OCI-LY1 (cell line): ENCODE measurements around the gene LCMT1.

Experiments used
- H2AFZ ChIP-seq: fragments of 200-600 bp; sonication (generic), shearing (Covaris generic); 2 replicates; pipeline ENCODE4 v1.6.0; 2014; ENCODE audit warnings: antibody characterized with exemption, mild to moderate bottlenecking, low read length
- H3F3A ChIP-seq: fragments of 200-600 bp; sonication (generic), shearing (Covaris generic); 2 replicates; pipeline ENCODE4 v1.6.0; 2014; ENCODE audit warnings: mild to moderate bottlenecking, antibody characterized with exemption, low read length, moderate library complexity; ENCODE audit not compliant: insufficient read depth
- H3K27ac ChIP-seq: fragments of 200-600 bp; sonication (generic); 2 replicates; pipeline ENCODE4 v1.5.1; 2014; ENCODE audit warnings: low read length, mixed run types, mild to moderate bottlenecking, low read depth; ENCODE audit not compliant: poor library complexity, severe bottlenecking
- H3K27me3 ChIP-seq: fragments of 200-600 bp; sonication (generic); 2 replicates; pipeline ENCODE4 v1.6.0; 2014; ENCODE audit warnings: antibody characterized with exemption, mild to moderate bottlenecking, low read length, moderate library complexity; ENCODE audit not compliant: insufficient read depth
- H3K36me3 ChIP-seq: fragments of 200-600 bp; sonication (generic); 2 replicates; pipeline ENCODE4 v1.6.1; 2014; ENCODE audit warnings: mild to moderate bottlenecking, antibody characterized with exemption, low read length, moderate library complexity, mixed read lengths; ENCODE audit not compliant: insufficient read depth
- H3K4me1 ChIP-seq: fragments of 200-600 bp; sonication (generic); 2 replicates; pipeline ENCODE4 v1.5.1; 2014; ENCODE audit warnings: mild to moderate bottlenecking, low read length, moderate library complexity; ENCODE audit not compliant: insufficient read depth, severe bottlenecking
- H3K4me2 ChIP-seq: fragments of 200-600 bp; sonication (generic), shearing (Covaris generic); 2 replicates; pipeline ENCODE4 v1.6.1; 2014; ENCODE audit warnings: low read length
- H3K4me3 ChIP-seq: fragments of 200-600 bp; sonication (generic); 2 replicates; pipeline ENCODE4 v1.5.1; 2014; ENCODE audit warnings: low read length, low read depth, mild to moderate bottlenecking, mixed read lengths; ENCODE audit not compliant: poor library complexity, severe bottlenecking
- H3K79me2 ChIP-seq: fragments of 200-600 bp; shearing (Covaris generic); 2 replicates; pipeline ENCODE4 v1.6.1; 2016; ENCODE audit warnings: mixed run types, low read length, mixed read lengths; ENCODE audit not compliant: insufficient read depth
- H3K9ac ChIP-seq: fragments of 200-600 bp; sonication (generic), shearing (Covaris generic); 2 replicates; pipeline ENCODE4 v1.6.1; 2014; ENCODE audit warnings: mild to moderate bottlenecking, low read length, mixed read lengths
- H3K9me2 ChIP-seq: fragments of 200-600 bp; sonication (generic), shearing (Covaris generic); 2 replicates; pipeline ENCODE4 v1.6.1; 2014; ENCODE audit warnings: low read depth, mild to moderate bottlenecking, low read length, mixed read lengths
- H3K9me3 ChIP-seq: fragments of 200-600 bp; shearing (Covaris generic); 2 replicates; pipeline ENCODE4 v1.6.1; 2014; ENCODE audit warnings: low read length, mixed read lengths
- H4K20me1 ChIP-seq: fragments of 200-600 bp; sonication (generic), shearing (Covaris generic); 2 replicates; pipeline ENCODE4 v1.6.0; 2016; ENCODE audit warnings: mild to moderate bottlenecking, low read length; ENCODE audit not compliant: insufficient read depth
- EZH2 ChIP-seq: fragments of 200-600 bp; sonication (generic), shearing (Covaris generic); IDR thresholded peaks from 2 replicates; pipeline ENCODE4 v1.8.0; 2017; ENCODE audit warnings: borderline replicate concordance, mixed run types, mild to moderate bottlenecking, antibody characterized with exemption, low read length, moderate library complexity, mixed read lengths
- TF ChIP-seq, protein P1 (sequence below): fragments of 200-600 bp; sonication (generic), shearing (Covaris generic); IDR thresholded peaks from 2 replicates; pipeline ENCODE4 v1.5.1; 2017; ENCODE audit warnings: mild to moderate bottlenecking, antibody characterized with exemption, low read length, moderate library complexity, mixed read lengths

The LCMT1 gene

DNA sequence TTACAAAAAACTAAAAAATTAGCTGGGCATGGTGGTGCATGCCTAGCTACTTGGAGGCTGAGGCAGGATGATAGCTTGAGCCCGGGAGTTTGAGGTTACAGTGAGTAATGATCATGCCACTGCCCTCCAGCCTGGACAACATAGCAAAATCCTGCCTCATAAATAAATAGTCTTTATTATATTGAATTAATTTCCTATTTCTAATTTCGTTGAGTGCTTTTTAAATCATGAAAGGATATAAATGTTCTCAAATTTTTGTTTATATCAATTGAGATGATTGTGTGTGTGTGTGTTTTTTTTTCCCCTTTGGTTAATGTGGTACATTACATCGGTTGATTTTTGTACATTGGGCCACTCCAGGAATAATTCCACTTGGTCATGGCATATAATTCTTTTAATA lies 73.2 kb downstream of the LCMT1 start:
- H3F3A ChIP-seq = no peaks in the 10 kb centered on the region
- H3K27ac ChIP-seq = no peak overlapping the region
- no peaks in the 10 kb centered on the region for H4K20me1 ChIP-seq
- no peak overlapping the region for H3K4me2 ChIP-seq
- H3K9me3 ChIP-seq = no peaks in the 10 kb centered on the region
- no peaks in the 10 kb centered on the region for H3K4me1 ChIP-seq
- TF ChIP-seq, protein P1, sequence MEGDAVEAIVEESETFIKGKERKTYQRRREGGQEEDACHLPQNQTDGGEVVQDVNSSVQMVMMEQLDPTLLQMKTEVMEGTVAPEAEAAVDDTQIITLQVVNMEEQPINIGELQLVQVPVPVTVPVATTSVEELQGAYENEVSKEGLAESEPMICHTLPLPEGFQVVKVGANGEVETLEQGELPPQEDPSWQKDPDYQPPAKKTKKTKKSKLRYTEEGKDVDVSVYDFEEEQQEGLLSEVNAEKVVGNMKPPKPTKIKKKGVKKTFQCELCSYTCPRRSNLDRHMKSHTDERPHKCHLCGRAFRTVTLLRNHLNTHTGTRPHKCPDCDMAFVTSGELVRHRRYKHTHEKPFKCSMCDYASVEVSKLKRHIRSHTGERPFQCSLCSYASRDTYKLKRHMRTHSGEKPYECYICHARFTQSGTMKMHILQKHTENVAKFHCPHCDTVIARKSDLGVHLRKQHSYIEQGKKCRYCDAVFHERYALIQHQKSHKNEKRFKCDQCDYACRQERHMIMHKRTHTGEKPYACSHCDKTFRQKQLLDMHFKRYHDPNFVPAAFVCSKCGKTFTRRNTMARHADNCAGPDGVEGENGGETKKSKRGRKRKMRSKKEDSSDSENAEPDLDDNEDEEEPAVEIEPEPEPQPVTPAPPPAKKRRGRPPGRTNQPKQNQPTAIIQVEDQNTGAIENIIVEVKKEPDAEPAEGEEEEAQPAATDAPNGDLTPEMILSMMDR = no peak
- TF ChIP-seq EZH2 = no peak
- H3K27me3 ChIP-seq = no peaks in the 10 kb centered on the region
- H3K9ac ChIP-seq = no peak overlapping the region
- no peaks in the 10 kb centered on the region for H3K36me3 ChIP-seq
- H3K79me2 ChIP-seq = no peaks in the 10 kb centered on the region
- no peak overlapping the region for H3K4me3 ChIP-seq
- no peak overlapping the region for H2AFZ ChIP-seq
- no peaks in the 10 kb centered on the region for H3K9me2 ChIP-seq

DNA sequence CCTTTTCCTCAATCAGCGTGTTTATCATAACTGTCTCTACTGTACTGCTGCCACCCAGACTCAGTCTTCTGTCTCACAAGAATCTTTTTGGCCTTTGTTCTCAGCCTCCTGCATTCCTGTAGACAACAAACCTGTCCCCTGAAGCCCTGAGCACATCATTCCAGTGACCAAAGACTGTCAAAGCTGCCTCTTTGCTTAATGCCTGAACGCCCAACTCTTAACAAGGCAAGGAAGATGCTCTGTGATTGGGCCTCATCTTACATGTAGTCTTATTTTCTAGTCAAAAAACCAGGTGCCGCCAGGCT lies 75.9 kb downstream of the LCMT1 start:
- H3K36me3 ChIP-seq = no peaks in the 10 kb centered on the region
- H3K9me3 ChIP-seq = no peaks in the 10 kb centered on the region
- no peak overlapping the region for H3K4me3 ChIP-seq
- no peak for TF ChIP-seq EZH2
- TF ChIP-seq, protein P1 = no peak
- no peak overlapping the region for H3K4me2 ChIP-seq
- H3K27ac ChIP-seq = no peak overlapping the region
- no peaks in the 10 kb centered on the region for H3K79me2 ChIP-seq
- no peaks in the 10 kb centered on the region for H3K27me3 ChIP-seq
- no peaks in the 10 kb centered on the region for H3F3A ChIP-seq
- no peaks in the 10 kb centered on the region for H3K9me2 ChIP-seq
- H3K4me1 ChIP-seq = no peaks in the 10 kb centered on the region
- H3K9ac ChIP-seq = no peak overlapping the region
- H2AFZ ChIP-seq = no peak overlapping the region
- no peaks in the 10 kb centered on the region for H4K20me1 ChIP-seq

DNA sequence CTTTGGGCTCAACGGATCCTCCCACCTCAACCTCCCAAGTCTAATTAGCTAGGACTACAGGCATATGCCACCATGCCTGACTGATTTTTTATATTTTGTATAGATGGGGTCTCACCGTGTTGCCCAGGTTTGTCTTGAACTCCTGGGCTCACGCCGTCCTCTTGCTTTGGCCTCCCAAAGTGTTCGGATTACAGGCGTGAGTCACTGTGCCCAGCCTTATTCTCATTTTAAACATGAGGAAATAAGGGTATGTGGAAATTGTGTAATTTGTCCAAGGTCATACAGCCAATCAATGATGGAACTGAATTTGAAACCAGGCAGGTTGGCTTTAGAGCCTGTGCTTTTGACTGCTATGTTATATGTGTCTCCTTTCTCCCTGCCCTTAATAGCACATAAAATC lies 77.8 kb downstream of the LCMT1 start:
- Histone ChIP-seq H3K9me3 (no peaks in the 10 kb centered on the region), H3K9ac (no peak overlapping the region), H3K4me1 (no peaks in the 10 kb centered on the region), H2AFZ (no peak overlapping the region), H3F3A (no peaks in the 10 kb centered on the region), H3K4me3 (no peak overlapping the region), H3K27ac (no peak overlapping the region), H3K4me2 (no peak overlapping the region), H3K36me3 (no peaks in the 10 kb centered on the region), H3K79me2 (no peaks in the 10 kb centered on the region), H3K27me3 (no peaks in the 10 kb centered on the region), H3K9me2 (no peaks in the 10 kb centered on the region), H4K20me1 (no peaks in the 10 kb centered on the region)
- TF ChIP-seq, protein P1 = no peak
- no peak for TF ChIP-seq EZH2
